NCI-H82 treated with DMSO at 0.1 percent for 48 hours (cell line): ENCODE results near the gene PACRG.

Source experiments
- DNase-seq: peaks from one replicate; lab custom pipeline; 2025; ENCODE audit not compliant: unreplicated experiment; lab: John Stamatoyannopoulos, UW

PACRG gene

GRCh38 chr6:163323705-163324104, 595.9 kb downstream of the PACRG start:
- DNase-seq = no peak

- no peak for DNase-seq
These were observed 596.5 kb downstream of the PACRG start for GRCh38 chr6:163324326-163324687.

GRCh38 chr6:163324688-163325389, 597.1 kb downstream of the PACRG start:
- DNase-seq = no peak

- DNase-seq = no peak
These were observed 597.6 kb downstream of the PACRG start for GRCh38 chr6:163325390-163325784.

- no peak for DNase-seq
These were observed 599.5 kb downstream of the PACRG start for GRCh38 chr6:163327165-163327880.

GRCh38 chr6:163327921-163328320, 600.1 kb downstream of the PACRG start:
- DNase-seq = peak; percentile 16

- DNase-seq = no peak
These were observed 600.6 kb downstream of the PACRG start for GRCh38 chr6:163328411-163328810.

GRCh38 chr6:163329991-163330390, 602.2 kb downstream of the PACRG start:
- no peak for DNase-seq

GRCh38 chr6:163331245-163331644, 603.5 kb downstream of the PACRG start:
- DNase-seq = no peak

GRCh38 chr6:163332575-163332974, 604.8 kb downstream of the PACRG start:
- DNase-seq = no peak

- no peak for DNase-seq
These were observed 605.3 kb downstream of the PACRG start for GRCh38 chr6:163333038-163333437.

- DNase-seq = no peak
These were observed 606.2 kb downstream of the PACRG start for GRCh38 chr6:163333701-163334663.

GRCh38 chr6:163335056-163335455, 607.3 kb downstream of the PACRG start:
- no peak for DNase-seq

- DNase-seq = no peak
These were observed 608.1 kb downstream of the PACRG start for GRCh38 chr6:163335671-163336545.

- DNase-seq = no peak
These were observed 609.2 kb downstream of the PACRG start for GRCh38 chr6:163336961-163337360.

- no peak for DNase-seq
These were observed 610.2 kb downstream of the PACRG start for GRCh38 chr6:163337958-163338357.

GRCh38 chr6:163338671-163339405, 611.1 kb downstream of the PACRG start:
- peak; percentile 19 for DNase-seq

GRCh38 chr6:163339466-163339865, 611.7 kb downstream of the PACRG start:
- DNase-seq = peak; percentile 36

GRCh38 chr6:163340201-163340887, 612.6 kb downstream of the PACRG start:
- no peak for DNase-seq
